IPS-NIHi7 (cell line): ENCODE results near the gene CSMD2.

Experiments
- DNase-seq: peaks from one replicate; pipeline ENCODE4 v3.0.0; 2012; ENCODE audit warnings: mixed read lengths; ENCODE audit errors: extremely low spot score

CSMD2 gene

GRCh38 chr1:33684396-33685179 is 480.4 kb downstream of the CSMD2 start:
- no peak for DNase-seq

- DNase-seq: peak; percentile 22
Observed at GRCh38 chr1:33683913-33684312, 481.1 kb downstream of the CSMD2 start.

DNA sequence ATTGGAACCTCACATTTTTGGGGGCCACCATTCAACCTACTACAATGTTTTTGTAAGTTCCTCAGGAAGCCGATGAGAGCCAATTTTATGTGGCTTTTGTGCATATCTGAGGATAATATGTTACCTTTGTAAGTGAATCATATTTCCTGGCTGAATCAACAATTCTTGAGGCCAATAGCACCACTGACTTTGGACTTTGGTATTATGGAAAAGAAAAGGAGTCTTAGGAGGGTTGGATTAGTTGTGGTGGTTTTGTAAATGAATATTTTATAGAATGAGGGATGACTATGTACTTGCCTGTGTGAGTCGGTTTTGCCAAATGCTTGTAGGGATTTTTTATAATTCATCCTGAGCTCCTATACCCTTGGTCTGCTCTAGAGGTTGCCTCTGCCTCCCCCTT is 482.7 kb downstream of the CSMD2 start:
- no peak for DNase-seq

- no peak for DNase-seq
Observed at GRCh38 chr1:33680281-33680840, 484.7 kb downstream of the CSMD2 start.

DNA sequence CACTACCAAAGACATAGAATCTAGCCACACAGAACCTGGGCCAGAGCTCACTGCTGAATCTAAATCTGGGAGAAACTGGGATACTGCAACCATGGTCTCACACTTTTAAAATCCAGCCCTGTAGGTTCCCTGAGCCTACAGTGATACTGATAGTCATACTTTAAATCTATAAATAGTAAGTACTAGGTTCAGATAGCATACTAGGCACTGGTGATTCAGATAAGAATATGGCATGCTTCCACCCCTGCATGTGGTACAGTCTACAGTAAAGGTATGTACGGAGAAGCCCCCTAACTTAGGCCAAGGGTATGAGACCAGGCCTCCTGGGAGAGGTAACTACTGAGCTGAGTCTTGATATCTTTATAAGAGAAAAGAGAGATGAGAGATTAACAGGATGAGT is 494.5 kb downstream of the CSMD2 start:
- DNase-seq: no peak

DNA sequence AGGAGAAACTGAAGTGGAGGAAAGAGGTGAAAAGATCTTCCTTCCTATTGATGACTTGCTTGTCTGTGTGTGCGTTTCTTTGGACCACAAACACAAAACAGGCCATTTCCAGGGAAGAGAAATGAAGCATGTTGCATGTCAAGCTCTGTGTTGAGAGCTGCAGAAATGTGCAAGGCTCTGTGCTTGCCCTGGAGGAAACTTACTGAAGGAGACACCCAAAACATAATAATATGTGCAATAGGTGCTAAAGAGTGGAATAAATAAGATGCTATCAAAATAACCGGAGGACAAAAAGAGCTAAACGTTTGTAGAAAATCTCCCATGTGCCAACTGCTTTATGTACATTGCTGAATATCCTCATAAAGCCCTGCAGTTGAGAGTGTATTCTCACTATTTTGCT is 496.3 kb downstream of the CSMD2 start:
- no peak for DNase-seq

GRCh38 chr1:33667386-33668282 is 497.4 kb downstream of the CSMD2 start:
- no peak for DNase-seq

GRCh38 chr1:33666616-33667015 is 498.4 kb downstream of the CSMD2 start:
- no peak for DNase-seq

DNA sequence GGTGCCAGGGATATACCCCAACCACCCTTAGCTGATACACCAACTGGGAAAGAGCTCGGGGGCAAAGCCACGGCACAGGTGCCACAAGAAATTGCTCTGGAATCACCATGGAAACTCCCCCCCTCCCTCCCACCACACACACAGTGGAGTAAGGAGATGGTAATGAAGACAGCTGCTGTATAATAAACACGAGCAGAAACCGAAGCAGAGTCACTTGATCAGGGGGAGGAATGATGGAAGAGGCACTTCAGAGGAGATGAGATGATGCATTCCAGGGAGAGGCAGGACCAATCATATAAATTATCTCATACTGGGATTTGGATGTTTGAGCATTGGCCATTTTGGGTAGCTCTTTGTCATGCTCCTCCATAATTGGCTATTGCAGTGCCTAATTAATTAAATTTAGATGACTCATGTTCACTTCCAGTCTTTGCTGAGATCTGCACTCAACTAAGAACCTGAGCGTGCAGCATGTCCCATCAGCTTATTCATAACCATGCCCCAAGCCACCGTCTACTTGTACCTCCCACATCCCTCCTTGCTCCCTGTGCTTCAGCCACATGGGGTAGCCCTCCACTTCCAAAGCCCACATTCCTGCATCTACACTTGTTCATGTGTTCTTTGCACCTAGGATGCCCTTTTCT is 503.1 kb downstream of the CSMD2 start:
- DNase-seq: no peak

DNA sequence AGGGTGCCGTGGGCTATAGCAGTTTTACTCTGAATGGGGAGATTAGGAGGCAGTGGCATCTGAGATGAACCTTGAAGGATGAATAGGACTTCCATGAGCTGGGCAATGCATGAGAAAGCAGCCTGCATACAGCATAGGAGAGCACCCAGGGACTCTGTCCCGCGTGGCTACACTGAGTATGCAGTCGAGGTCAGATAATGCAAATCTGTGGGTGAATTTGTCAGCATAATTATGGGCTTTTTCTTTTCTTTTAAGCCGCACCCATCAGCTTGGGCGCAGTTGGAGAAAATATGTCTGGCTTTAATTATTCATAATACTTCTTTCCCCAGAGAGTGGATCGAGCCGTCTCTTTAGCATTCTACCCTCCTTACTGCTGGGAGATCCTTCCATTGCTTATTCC is 504.1 kb downstream of the CSMD2 start:
- DNase-seq: no peak

DNA sequence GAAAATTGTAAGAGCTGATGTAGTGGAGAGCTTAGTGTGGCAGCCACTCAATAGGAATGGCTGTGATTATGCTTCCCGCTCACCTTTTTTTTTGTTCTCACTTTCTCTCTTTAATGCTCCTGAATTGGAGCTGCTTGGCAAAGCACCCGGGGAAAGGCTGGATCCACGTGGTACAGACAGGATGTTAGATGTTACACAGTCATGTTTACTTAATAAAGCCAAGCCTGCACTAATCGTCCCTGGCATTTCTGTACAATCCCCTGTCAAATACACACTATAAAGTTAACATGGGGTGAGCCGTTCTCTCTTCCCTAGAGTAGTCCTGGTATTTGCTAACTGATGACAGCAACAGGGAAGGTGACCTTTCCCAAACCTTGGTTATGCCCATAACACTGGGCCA is 504.8 kb downstream of the CSMD2 start:
- no peak for DNase-seq

DNA sequence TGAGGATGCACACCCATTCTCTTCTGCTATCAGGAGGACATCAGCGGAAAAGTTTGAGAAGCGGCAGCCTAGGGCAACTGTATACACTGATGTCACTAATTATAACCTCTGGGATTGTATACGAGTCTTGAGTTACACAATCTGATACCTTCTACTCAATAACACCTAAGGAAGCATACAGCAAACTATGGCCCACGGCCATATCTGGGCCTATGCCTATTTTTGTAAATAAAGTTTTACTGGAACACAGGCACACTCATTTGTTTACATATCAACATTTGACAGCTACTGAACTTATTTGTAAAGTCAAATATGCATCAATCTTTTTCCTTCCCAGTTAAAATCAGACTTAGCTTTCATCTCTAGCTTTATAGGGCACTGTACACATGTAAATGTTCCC is 505.4 kb downstream of the CSMD2 start:
- DNase-seq: no peak

DNA sequence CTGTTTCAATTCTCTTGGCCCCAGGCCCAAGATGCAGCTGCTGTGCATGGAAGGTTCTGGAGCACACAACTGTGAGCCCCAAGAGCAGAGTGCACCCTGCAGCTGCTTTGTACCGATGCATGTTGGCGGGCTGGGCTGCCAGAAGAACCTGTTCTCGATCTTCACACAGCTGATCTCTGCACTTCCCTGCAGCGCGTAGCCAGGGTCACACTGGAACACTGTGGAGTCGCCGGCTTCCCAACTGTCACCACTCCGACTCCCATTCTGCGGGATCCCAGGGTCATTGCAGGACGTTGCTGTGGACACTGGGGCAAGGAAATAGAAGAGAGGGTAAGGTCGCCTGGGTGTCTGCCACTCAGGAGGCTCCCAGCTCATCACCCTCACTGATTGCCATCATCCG is 507.2 kb downstream of the CSMD2 start:
- no peak for DNase-seq

DNA sequence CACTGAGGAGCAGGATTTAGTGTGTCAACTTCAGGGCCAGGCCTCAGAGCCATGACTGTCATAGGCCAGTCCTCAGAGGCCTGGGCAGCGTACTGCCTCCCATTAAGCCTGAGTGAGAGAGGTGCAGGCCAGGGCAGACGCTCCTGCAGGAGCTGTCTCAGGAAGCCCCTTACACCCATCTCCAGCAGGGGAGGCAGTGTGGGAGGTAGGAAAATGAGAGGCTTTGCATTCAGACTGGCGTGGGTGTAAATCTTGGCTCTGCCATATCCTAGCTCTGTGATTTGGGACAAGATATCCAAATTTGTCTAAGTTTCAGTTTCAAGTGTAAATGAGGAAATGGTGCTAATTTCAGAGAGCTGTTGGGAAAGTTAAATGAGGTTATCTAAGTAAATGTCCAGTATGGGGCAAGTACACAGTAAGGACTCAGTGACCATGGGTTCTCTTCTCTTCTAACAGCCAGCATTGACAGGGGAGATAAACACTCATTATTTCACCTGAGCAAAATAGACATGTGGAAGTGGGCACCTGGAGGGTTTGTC is 508.5 kb downstream of the CSMD2 start:
- DNase-seq: no peak

GRCh38 chr1:33655496-33655895 is 509.5 kb downstream of the CSMD2 start:
- DNase-seq: no peak

DNA sequence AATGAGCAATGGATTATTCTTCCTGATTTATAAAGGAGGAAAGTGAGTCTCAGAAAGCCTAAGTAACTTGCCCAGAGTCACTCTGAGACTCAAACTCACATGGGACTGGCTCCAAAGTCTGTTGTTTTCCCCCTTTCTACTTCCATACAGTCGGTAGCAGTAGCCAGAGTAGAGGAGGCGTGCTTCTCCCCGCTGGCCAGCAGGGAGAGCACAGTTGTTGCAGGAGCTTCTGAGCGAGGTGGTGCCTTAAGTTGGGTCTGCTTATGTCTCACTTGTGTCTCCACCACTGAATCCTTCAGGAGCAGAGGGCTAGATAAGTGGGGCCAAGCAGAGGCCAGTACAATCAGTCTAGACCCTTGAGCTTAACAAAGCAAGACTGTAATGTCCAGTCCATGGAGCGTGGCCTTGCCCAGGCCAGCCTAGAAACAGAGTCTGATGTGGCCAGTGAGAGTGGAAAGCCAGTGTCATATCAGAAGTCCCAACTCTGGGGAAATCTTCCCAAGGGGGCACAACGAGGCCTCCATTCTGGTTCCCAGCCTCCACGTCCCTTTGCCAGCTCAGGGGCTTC is 510.7 kb downstream of the CSMD2 start:
- peak; percentile 74 for DNase-seq

GRCh38 chr1:33653226-33653625 is 511.8 kb downstream of the CSMD2 start:
- no peak for DNase-seq

DNA sequence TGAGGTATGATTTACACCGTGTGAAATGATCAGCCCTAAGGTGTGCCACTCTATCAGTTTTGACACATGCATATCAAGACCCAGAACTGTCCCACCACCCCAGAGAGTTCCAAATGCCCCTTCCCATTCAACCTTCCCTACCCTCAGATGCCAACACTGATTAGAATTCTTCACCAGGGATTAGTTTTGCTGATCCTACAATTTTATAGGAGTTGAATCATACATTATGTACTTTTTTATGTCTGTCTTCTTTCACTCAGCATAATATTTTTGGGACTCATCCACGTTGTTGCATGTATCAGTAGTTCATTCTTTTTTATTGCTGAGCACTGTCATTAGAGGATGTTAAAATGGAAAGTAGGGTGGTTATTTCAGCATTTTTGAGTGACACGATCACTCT is 514.3 kb downstream of the CSMD2 start:
- no peak for DNase-seq

DNA sequence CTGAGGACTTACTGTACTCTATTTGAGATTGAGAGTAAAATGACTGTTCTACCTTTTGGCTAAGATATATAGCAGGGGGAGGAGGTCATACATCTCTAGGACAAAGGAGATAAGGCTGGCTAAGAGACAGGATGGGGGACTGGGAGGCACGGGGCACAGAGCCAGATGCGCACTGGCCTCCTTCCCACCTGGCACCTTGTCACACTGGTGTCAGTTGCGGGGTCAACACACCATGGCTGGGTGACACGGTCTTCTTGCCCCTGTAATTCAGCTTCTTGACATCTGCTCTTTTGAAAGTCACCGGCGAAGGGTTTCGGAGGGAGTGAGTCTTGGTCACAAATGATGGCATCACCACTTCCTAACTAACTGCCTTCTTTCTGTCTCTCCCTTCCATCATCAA is 515.3 kb downstream of the CSMD2 start:
- DNase-seq: no peak

- no peak for DNase-seq
Observed at GRCh38 chr1:33643216-33643615, 521.8 kb downstream of the CSMD2 start.

- peak; percentile 62 for DNase-seq
Observed at GRCh38 chr1:33641104-33641830, 523.8 kb downstream of the CSMD2 start.
